AG10803 (cell line): Measurements from ENCODE around the gene MAST3.
A peak's percentile ranks its signal among the peaks of the same experiment; 100 is the strongest.

Experiments
- DNase-seq: peaks from one replicate; pipeline ENCODE4 v3.0.0; 2010; ENCODE audit warnings: low read depth
- H3K4me3 ChIP-seq: 2 replicates; pipeline ENCODE4 v1.5.1; 2011; ENCODE audit warnings: mild to moderate bottlenecking, low read length, control low read depth
- CTCF ChIP-seq: conservative IDR thresholded peaks from 2 replicates; pipeline ENCODE4 v1.5.1; 2011; ENCODE audit warnings: mild to moderate bottlenecking, low read length, control low read depth, inconsistent platforms

The MAST3 gene

DNA sequence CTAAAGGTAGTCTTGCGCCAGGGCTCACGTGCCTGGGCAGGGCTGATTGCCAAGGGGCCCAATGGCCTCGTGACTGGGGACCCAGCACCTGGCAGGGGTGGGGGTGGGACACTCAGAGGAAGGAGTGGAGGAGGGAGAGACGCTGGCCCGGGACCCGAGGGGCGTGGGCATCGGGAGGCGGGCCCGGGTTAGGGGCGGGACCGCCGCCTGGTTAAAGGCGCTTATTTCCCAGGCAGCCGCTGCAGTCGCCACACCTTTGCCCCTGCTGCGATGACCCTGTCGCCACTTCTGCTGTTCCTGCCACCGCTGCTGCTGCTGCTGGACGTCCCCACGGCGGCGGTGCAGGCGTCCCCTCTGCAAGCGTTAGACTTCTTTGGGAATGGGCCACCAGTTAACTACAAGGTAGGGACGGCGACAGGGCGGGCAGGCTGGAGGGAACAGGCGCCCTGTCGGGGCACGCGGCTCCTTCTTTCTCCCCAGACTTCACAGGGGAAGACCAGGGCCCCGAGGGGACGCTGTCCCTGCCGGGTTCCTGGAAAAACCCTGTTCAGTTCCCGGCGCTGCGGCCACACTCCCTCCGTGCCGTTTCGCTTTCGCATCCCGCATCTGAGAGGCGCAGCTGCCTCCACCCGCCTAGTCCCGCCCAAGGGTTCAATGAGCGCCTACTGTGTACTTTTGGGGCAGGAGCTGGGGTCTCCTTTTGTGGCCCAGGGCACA, 76.2 kb downstream of the MAST3 start, which contains the start of gene IFI30:
TSS of gene IFI30 (plus strand) at position 242 of the 717 bp plus-strand sequence. CDS start at position 271, 29 bp downstream.
- no peak for TF ChIP-seq CTCF
- peak within 1 kb of the TSS; percentile 71 for H3K4me3 ChIP-seq
- no peak for DNase-seq

- no peak for DNase-seq
- no peak for TF ChIP-seq CTCF
- H3K4me3 ChIP-seq = no peak overlapping the region
Measured at GRCh38 chr19:18174983-18175382, 77.4 kb downstream of the MAST3 start.

- H3K4me3 ChIP-seq = no peak overlapping the region
- no peak for DNase-seq
Measured at GRCh38 chr19:18176367-18177310, 79.1 kb downstream of the MAST3 start.

GRCh38 chr19:18179957-18180356, 82.4 kb downstream of the MAST3 start:
- H3K4me3 ChIP-seq = no peak overlapping the region
- DNase-seq = no peak
- no peak for TF ChIP-seq CTCF

More at GRCh38 chr19:18176367-18177310, 79.1 kb downstream of the MAST3 start:
- no peak for TF ChIP-seq CTCF

- TF ChIP-seq CTCF = no peak
- DNase-seq = no peak
- no peak overlapping the region for H3K4me3 ChIP-seq
Measured at GRCh38 chr19:18183529-18183928, 86.0 kb downstream of the MAST3 start.

- no peak overlapping the region for H3K4me3 ChIP-seq
- DNase-seq = no peak
- TF ChIP-seq CTCF = no peak
Measured at GRCh38 chr19:18185538-18185937, 88.0 kb downstream of the MAST3 start.
